GM12878 (cell line): ENCODE measurements around the gene GLS. TPM values are rescaled to one million over a fixed set of nuclear protein-coding genes. Genes with fewer than 3 reads are reported as not detected.

Experiments
- ATAC-seq: fragments of 200-7000 bp; cut with Tn5 transposase; 3 replicates; pipeline ENCODE4 v1.9.1; 2020; ENCODE audit warnings: mild to moderate bottlenecking, moderate library complexity
- BruUV-seq: library from RNA; stranded (reverse); fragments of 400-500 nt; replicated peaks from 2 replicates; lab custom pipeline; 2021; lab: Mats Ljungman, UMichigan
- CTCF ChIA-PET: fragments of 300-600 bp; sonication (Branson Sonifier 250); formaldehyde crosslinking; extraction: SDS; loops from one replicate; lab custom pipeline; 2021; ENCODE audit warnings: inconsistent platforms; lab: Yijun Ruan, JAX
- POLR2A ChIA-PET: fragments of 350-600 bp; formaldehyde crosslinking; extraction: SDS; loops from one replicate; lab custom pipeline; 2021; ENCODE audit warnings: inconsistent platforms; lab: Charles Lee
- RAD21 ChIA-PET: fragments of 300-600 bp; sonication (Branson Sonifier 250); formaldehyde crosslinking; loops from one replicate; lab custom pipeline; 2023; ENCODE audit warnings: antibody characterized with exemption; ENCODE audit not compliant: unreplicated experiment; lab: Charles Lee
- SMC1A ChIA-PET: fragments of 300-600 bp; sonication (Branson Sonifier 250); formaldehyde crosslinking; loops from one replicate; lab custom pipeline; 2023; ENCODE audit not compliant: unreplicated experiment, uncharacterized antibody; lab: Charles Lee
- DNase-seq: peaks from one replicate; pipeline ENCODE4 v3.0.0-alpha.2; 2011; ENCODE audit warnings: low read depth, low spot score
- FAIRE-seq: peaks from 3 replicates; lab custom pipeline; 2011; peaks lifted over from hg19 to GRCh38; lab: Jason Lieb, UNC
- H2AFZ ChIP-seq: 2 replicates; pipeline ENCODE4 v1.6.0; 2011; ENCODE audit warnings: low read depth, low read length, control low read depth; ENCODE audit not compliant: control insufficient read depth
- H3K27ac ChIP-seq: 2 replicates; pipeline ENCODE4 v1.5.1; 2011; ENCODE audit warnings: control low read depth; ENCODE audit not compliant: control insufficient read depth, insufficient read depth
- H3K27me3 ChIP-seq, 2 experiments: replicated peaks in 1 of 2; 2 replicates each; pipeline versions ENCODE4 v1.6.0 to v1.6.1; 2011; ENCODE audit warnings: low read length in 1 of 2; ENCODE audit not compliant: control insufficient read depth in 2 of 2, insufficient read depth in 2 of 2
- H3K36me3 ChIP-seq, 2 experiments: 2 replicates each; pipeline ENCODE4 v1.5.1; 2011; ENCODE audit warnings: low read length in 1 of 2; ENCODE audit not compliant: control insufficient read depth in 2 of 2, insufficient read depth in 2 of 2
- H3K4me1 ChIP-seq: 2 replicates; pipeline ENCODE4 v1.6.1; 2011; ENCODE audit warnings: mild to moderate bottlenecking, low read length, moderate library complexity, mixed read lengths; ENCODE audit not compliant: control insufficient read depth, insufficient read depth
- H3K4me2 ChIP-seq: 2 replicates; pipeline ENCODE4 v1.6.0; 2011; ENCODE audit warnings: control low read depth; ENCODE audit not compliant: control insufficient read depth, insufficient read depth
- H3K4me3 ChIP-seq: fragments of 200-600 bp; sonication (generic); 2 replicates; pipeline ENCODE4 v1.5.1; 2016
- H3K79me2 ChIP-seq: 2 replicates; pipeline ENCODE4 v1.6.0; 2011; ENCODE audit warnings: low read length; ENCODE audit not compliant: control insufficient read depth, insufficient read depth
- H3K9ac ChIP-seq: 2 replicates; pipeline ENCODE4 v1.8.0; 2011; ENCODE audit warnings: low read length, control low read depth, mixed read lengths; ENCODE audit not compliant: control insufficient read depth, insufficient read depth
- H3K9me3 ChIP-seq: replicated peaks from 3 replicates; pipeline ENCODE4 v1.5.1; 2011; ENCODE audit warnings: mild to moderate bottlenecking, low read length; ENCODE audit not compliant: control insufficient read depth, insufficient read depth
- H4K20me1 ChIP-seq: 2 replicates; pipeline ENCODE4 v1.6.0; 2011; ENCODE audit not compliant: control insufficient read depth, insufficient read depth
- ATF7 ChIP-seq: fragments of 450-650 bp; IDR thresholded peaks from 2 replicates; pipeline ENCODE4 v1.6.1; 2016; ENCODE audit warnings: low read depth, mild to moderate bottlenecking
- E4F1 ChIP-seq: fragments of 450-650 bp; IDR thresholded peaks from 2 replicates; pipeline ENCODE4 v1.6.1; 2018; ENCODE audit warnings: borderline replicate concordance, mild to moderate bottlenecking; ENCODE audit not compliant: partially characterized antibody
- JUND ChIP-seq: IDR thresholded peaks from 2 replicates; pipeline ENCODE4 v1.6.1; 2012; ENCODE audit warnings: low read depth, mild to moderate bottlenecking, low read length, improper control_type of control experiment, moderate library complexity
- STAT1 ChIP-seq: fragments of 450-650 bp; conservative IDR thresholded peaks from 2 replicates; pipeline ENCODE4 v1.6.1; 2014; ENCODE audit warnings: antibody characterized with exemption, mild to moderate bottlenecking
- STAT3 ChIP-seq: IDR thresholded peaks from 2 replicates; pipeline ENCODE4 v1.6.1; 2011; ENCODE audit warnings: low read depth, low read length, improper control_type of control experiment
- TARDBP ChIP-seq: IDR thresholded peaks from 2 replicates; pipeline ENCODE4 v1.6.1; 2016; ENCODE audit warnings: borderline replicate concordance
- WGBS: methylation state at CpG from one replicate; pipeline ENCODE4 v1.1.6; 2016; ENCODE audit warnings: low lambda C conversion rate; ENCODE audit not compliant: insufficient replicate concordance, insufficient coverage; ENCODE audit errors: missing lambda C conversion rate; 5-methylcytosine and 5-hydroxymethylcytosine counted together
- in situ Hi-C: fragments of 300-500 bp; cut with MboI; formaldehyde crosslinking; loops from 9 replicates; pipeline ENCODE4 v1.14.3; 2018; ENCODE audit warnings: mixed read lengths
- intact Hi-C: fragments of 100-400 bp; cut with micrococcal nuclease; formaldehyde crosslinking; loops from one replicate; pipeline ENCODE4 v1.14.2; 2022; ENCODE audit not compliant: unreplicated experiment
- polyA plus RNA-seq, 11 experiments: library from polyadenylated mRNA; depleted of rRNA in 4 of 11; unstranded in 6 of 11; stranded (reverse) in 5 of 11; fragments of >200 nt; fragmentation: Nextera tagmentation in 4 of 11; fragmentation: Illumina TruSeq in 1 of 11; extraction: Ambion mirVana in 4 of 11; extraction: Trizol in 1 of 11; gene quantifications; 1 replicate in 1 of 11; 2 replicates in 10 of 11; pipeline versions ENCODE4 v1.2.1 to v1.2.3, GENCODE V29; 2011 to 2016; ENCODE audit warnings: inconsistent platforms in 2 of 11, missing spikeins in 2 of 11, low read depth in 1 of 11
- total RNA-seq, 4 experiments: library from RNA; depleted of rRNA in 3 of 4; stranded (reverse); fragments of >200 nt in 3 of 4; fragmentation: Illumina TruSeq in 1 of 4; extraction: Trizol in 1 of 4; gene quantifications; 2 replicates each; pipeline versions ENCODE4 v1.2.1 to v1.2.3, GENCODE V29; 2013 to 2021

Gene GLS
- total and polyA plus RNA-seq, 10 of the 15 experiments (the other 5 are each of a cell fraction or from before 2014, with no cell fraction given) = 15.7 to 145 (median 70.8) TPM

GRCh38 chr2:190910341-190911136, 29.9 kb downstream of the GLS start:
- FAIRE-seq (no peak), ATAC-seq (no peak), DNase-seq (no peak)
- H3K4me1 ChIP-seq = no peaks in the 10 kb centered on the region
- no TSS peak for BruUV-seq
- no peak overlapping the region for H3K27ac ChIP-seq
- no peak overlapping the region for H3K9ac ChIP-seq
- H3K79me2 ChIP-seq = no peaks in the 10 kb centered on the region; the same call in none of the 2 replicates
- in situ Hi-C loops (no loop called here), intact Hi-C loops (no loop called here)
- peaks cover 2 to 13% of the 10 kb centered on the region in 2 experiments; a peak in 3 of 4 replicates for H3K36me3 ChIP-seq
- POLR2A ChIA-PET = interaction anchor here (0.6 to 0.7 kb wide), 2 partner anchors 12 to 58 kb away, joined by 3 read pairs; no protein-coding TSS in a partner anchor
- SMC1A ChIA-PET = interaction anchor here (0.8 to 1.6 kb wide), 5 partner anchors 17 to 26 kb away, joined by 3 to 13 read pairs (median 4); no protein-coding TSS in a partner anchor
- no peaks in the 10 kb centered on the region for H3K9me3 ChIP-seq
- TF ChIP-seq JUND = no peak
- TF ChIP-seq TARDBP = no peak
- no peak for TF ChIP-seq ATF7
- TF ChIP-seq E4F1 = no peak
- no peak for TF ChIP-seq STAT3
- TF ChIP-seq STAT1 = no peak
- H3K4me3 ChIP-seq = no peak overlapping the region
- H3K27me3 ChIP-seq = no peaks in the 10 kb centered on the region
- CTCF ChIA-PET = interaction anchor here (0.8 to 1.8 kb wide), 4 partner anchors 17 to 60 kb away, joined by 3 to 6 read pairs (median 4); no protein-coding TSS in a partner anchor
- H2AFZ ChIP-seq = no peak overlapping the region
- 47% methylated on average over 3 of the region's 3 CpGs for WGBS
- RAD21 ChIA-PET = interaction anchor here (1.0 to 2.7 kb wide), 4 partner anchors 18 to 37 kb away, joined by 3 to 10 read pairs (median 8); no protein-coding TSS in a partner anchor
- no peak overlapping the region for H3K4me2 ChIP-seq
- H4K20me1 ChIP-seq = no peaks in the 10 kb centered on the region
